ENCODE data around the gene KLHL40. TPM values are rescaled to one million over a fixed set of nuclear protein-coding genes. Genes with fewer than 3 reads are reported as not detected.

Gene KLHL40
- total RNA-seq, 1 donor from 2014 or later, result not detected

- DNase-seq (ENCODE audit: extremely low read depth, low read depth, low spot score), result no peak
These were observed 2.7 kb downstream of the KLHL40 start for GRCh38 chr3:42688016-42688415.

GRCh38 chr3:42688487-42689420, 3.4 kb downstream of the KLHL40 start:
- DNase-seq (ENCODE audit: extremely low read depth, low read depth, low spot score), result no peak

- DNase-seq (ENCODE audit: extremely low read depth, low read depth, low spot score), result no peak
These were observed 4.2 kb downstream of the KLHL40 start for GRCh38 chr3:42689421-42690014.

DNA sequence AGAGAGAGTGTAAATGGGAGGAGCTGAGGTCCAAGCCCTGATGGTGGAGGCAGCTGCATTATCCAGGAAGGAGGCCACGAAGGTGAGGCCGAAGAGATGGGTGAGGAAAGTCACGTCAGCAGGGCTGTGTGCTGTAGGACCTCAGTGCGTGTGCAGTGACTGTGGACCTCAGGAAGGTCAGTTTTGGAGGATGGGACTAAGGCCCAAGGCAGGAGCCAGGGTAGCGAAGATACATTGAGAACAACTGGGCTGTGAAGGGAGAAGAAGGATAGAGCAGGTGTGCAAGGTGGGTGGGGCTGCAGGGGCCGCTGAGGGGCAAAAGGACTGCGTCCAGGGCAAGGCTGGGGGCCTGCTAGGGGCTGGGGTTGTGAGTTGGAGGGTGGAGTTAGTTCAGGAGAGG, 4.9 kb downstream of the KLHL40 start:
- no peak for DNase-seq (ENCODE audit: extremely low read depth, low read depth, low spot score)

DNA sequence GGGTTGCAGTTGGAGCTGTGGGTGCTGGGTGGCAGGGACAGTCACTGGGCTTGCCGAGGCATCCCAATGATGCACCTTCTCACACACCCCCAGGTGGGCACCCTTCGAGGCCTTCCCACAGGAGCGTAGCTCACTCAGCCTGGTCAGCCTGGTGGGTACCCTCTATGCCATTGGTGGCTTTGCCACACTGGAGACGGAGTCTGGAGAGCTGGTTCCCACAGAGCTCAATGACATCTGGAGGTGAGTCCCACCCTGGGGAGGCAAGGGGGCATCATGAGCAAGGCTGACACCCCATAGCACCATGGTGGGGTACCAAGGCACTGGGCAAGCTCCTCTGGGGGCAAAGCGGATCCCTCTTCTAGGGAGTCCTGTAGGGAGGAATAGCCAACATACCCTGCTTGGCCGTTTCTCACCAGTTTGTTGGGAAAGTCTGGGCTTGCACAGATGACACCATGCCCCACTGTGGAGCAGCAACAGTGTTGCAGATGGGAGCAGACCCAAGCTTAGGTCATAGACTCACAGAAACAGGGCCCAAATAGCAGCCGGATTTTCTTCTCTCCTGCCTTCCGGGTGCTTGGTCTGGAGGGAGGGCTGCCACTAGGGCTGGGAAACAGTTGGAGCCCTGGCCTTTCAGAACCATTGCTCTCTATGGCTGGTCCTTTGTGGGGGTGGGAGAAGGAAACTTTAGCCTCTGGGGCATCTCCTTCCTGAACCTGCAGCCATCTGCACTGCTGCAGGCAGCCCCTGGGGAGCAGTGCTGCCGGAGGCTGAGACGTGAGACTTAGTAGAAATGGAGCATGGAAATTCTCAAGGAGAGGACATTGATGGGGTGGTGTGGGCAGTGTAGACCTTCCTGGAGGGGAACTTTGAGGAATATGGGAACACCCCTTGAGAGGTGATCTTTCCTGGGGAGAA, 5.7 kb downstream of the KLHL40 start:
- DNase-seq (ENCODE audit: extremely low read depth, low read depth, low spot score), result no peak

DNA sequence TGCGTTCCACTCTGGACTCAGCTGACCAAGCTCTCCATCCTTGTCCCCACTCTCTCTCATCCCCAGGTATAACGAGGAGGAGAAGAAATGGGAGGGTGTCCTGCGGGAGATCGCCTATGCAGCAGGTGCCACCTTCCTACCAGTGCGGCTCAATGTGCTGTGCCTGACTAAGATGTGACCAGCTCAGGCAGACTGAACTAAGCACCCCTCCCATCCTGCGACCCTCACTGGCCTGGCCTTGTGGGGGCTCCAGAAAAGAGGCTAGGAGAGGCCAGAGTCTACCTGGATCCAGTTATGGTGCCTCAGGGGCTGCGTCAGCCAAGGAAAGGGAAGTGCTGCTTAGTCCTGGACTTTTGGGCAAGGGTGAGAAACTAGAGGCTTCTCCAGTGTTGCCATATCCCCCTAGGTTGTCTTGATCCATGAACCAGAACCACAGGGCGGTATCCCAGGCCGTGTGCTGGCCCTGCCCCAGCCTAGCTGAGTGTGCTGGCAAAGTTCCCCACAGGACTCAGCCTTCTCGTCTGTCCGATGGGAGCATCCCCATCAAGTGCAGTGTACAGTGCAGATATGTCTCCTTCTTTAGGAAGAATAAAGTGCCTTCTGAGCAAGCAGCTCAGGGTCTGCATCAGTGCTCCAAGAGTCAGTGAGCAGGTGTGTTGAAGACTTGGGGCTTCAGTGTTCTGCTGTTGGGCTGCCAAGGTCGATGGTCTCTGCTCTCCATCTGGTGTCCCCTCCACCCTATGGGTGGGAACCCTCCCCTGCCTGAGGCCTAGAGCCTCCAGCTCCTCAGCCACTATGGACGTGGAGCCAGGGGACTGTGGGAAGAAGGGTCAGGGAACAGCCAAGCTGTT, 6.7 kb downstream of the KLHL40 start:
- DNase-seq (ENCODE audit: extremely low read depth, low read depth, low spot score), result no peak

GRCh38 chr3:42692667-42693529, 7.6 kb downstream of the KLHL40 start:
- no peak for DNase-seq (ENCODE audit: extremely low read depth, low read depth, low spot score)

DNA sequence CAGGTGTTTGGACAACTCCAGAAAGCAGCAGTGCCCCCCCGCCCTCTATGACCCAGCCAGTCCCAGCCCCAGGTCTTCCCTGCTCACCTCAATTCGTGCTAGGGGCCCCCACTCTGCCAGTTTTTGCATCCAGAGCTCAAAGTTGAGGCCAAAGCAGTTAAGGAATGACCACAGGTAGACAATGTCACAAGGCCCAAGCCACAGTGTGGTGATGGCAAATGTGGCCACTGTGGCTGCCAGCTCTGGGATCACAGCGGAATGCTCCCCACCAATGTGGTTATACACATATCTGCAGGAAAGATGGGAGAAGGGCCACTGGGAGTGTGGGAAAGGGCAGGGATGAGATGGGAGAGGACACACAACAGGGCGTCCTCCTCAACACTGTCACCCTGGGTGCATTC, 8.2 kb downstream of the KLHL40 start:
- DNase-seq (ENCODE audit: extremely low read depth, low read depth, low spot score), result no peak

GRCh38 chr3:42694366-42694765, 9.0 kb downstream of the KLHL40 start:
- no peak for DNase-seq (ENCODE audit: extremely low read depth, low read depth, low spot score)

- DNase-seq (ENCODE audit: extremely low read depth, low read depth, low spot score), result no peak
These were observed 11.3 kb downstream of the KLHL40 start for GRCh38 chr3:42696356-42697288.

- no peak for DNase-seq (ENCODE audit: extremely low read depth, low read depth, low spot score)
These were observed 12.1 kb downstream of the KLHL40 start for GRCh38 chr3:42697289-42698051.

GRCh38 chr3:42698216-42698910, 13.0 kb downstream of the KLHL40 start:
- DNase-seq (ENCODE audit: extremely low read depth, low read depth, low spot score), result no peak

DNA sequence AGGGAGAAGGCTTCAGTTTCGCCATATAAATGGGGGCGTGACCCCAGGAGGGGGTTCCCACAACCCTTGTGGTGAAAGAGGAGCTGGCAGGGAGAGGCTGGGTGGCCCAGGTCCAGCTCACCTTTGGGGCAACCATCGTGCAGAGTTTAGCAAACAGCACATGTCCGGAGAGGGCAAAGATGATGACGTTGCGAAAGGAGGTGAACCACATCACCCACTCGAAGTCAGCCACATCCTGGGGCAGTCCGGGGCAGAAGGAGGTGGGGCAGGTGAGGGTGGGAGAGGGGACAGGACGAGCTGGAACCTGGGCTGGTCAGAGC, 13.5 kb downstream of the KLHL40 start:
- no peak for DNase-seq (ENCODE audit: extremely low read depth, low read depth, low spot score)

GRCh38 chr3:42699511-42699971, 14.2 kb downstream of the KLHL40 start:
- DNase-seq (ENCODE audit: extremely low read depth, low read depth, low spot score), result no peak

- no peak for DNase-seq (ENCODE audit: extremely low read depth, low read depth, low spot score)
These were observed 15.3 kb downstream of the KLHL40 start for GRCh38 chr3:42700366-42701288.

Data from glomerular endothelial cell (primary cell).